Measurements from ENCODE around the gene ARHGAP24.

ARHGAP24 gene

GRCh38 chr4:85864259-85865205 lies 389.6 kb downstream of the ARHGAP24 start:
- no peaks in the 10 kb centered on the region for H3K27me3 ChIP-seq (ENCODE audit: low read length)
- H2AFZ ChIP-seq (ENCODE audit: low read depth, low read length, severe bottlenecking): no peak overlapping the region
- no peaks in the 10 kb centered on the region for H3K79me2 ChIP-seq (ENCODE audit: insufficient read depth, low read length)
- no peak overlapping the region for H3K27ac ChIP-seq (ENCODE audit: low read depth, low read length)
- TF ChIP-seq CTCF (IDR thresholded peaks at IDR 0.05; ENCODE audit: insufficient read depth, low read length, poor library complexity, severe bottlenecking): no peak
- no peak for TF ChIP-seq EZH2phosphoT487 (conservative IDR thresholded peaks at IDR 0.05; ENCODE audit: low read length)
- no peaks in the 10 kb centered on the region for H4K20me1 ChIP-seq (ENCODE audit: low read depth, low read length)
- H3K4me2 ChIP-seq (ENCODE audit: low read depth, low read length, poor library complexity, severe bottlenecking): no peak overlapping the region
- H3K4me3 ChIP-seq (ENCODE audit: insufficient read depth, low read length, poor library complexity, severe bottlenecking): no peak overlapping the region
- no peaks in the 10 kb centered on the region for H3F3A ChIP-seq (ENCODE audit: insufficient read depth)
- H3K9ac ChIP-seq (ENCODE audit: low read length): no peak overlapping the region
- no peaks in the 10 kb centered on the region for H3K9me3 ChIP-seq (ENCODE audit: insufficient read depth, low read length)
- H3K9me2 ChIP-seq (replicated peaks; ENCODE audit: insufficient read depth, low read length): no peaks in the 10 kb centered on the region
- H3K36me3 ChIP-seq (ENCODE audit: low read length): no peaks in the 10 kb centered on the region

DNA sequence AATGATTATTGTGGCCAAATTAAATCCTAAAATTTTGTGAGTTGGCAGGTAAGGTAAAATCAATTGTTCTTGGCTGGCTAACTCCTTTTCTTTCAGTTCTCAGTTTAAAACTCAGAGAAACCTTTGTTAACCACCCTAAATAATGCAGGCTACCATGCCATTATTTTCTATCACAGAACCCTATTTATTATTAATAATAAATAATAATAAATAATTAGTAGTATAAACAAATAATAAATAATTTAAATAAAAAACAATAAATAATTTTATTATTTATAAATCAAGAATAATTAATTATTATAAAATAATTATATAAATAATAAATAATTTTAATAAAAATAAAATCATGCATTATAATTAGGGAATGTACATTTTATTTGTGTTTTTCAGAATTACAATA lies 390.3 kb downstream of the ARHGAP24 start:
- TF ChIP-seq EZH2phosphoT487 (conservative IDR thresholded peaks at IDR 0.05; ENCODE audit: low read length) (no peak), CTCF (IDR thresholded peaks at IDR 0.05; ENCODE audit: insufficient read depth, low read length, poor library complexity, severe bottlenecking) (no peak)
- H3K27ac ChIP-seq (ENCODE audit: low read depth, low read length): no peak overlapping the region
- no peaks in the 10 kb centered on the region for H3K9me2 ChIP-seq (replicated peaks; ENCODE audit: insufficient read depth, low read length)
- H4K20me1 ChIP-seq (ENCODE audit: low read depth, low read length): no peaks in the 10 kb centered on the region
- no peak overlapping the region for H3K9ac ChIP-seq (ENCODE audit: low read length)
- no peaks in the 10 kb centered on the region for H3K36me3 ChIP-seq (ENCODE audit: low read length)
- H2AFZ ChIP-seq (ENCODE audit: low read depth, low read length, severe bottlenecking): no peak overlapping the region
- no peak overlapping the region for H3K4me3 ChIP-seq (ENCODE audit: insufficient read depth, low read length, poor library complexity, severe bottlenecking)
- no peaks in the 10 kb centered on the region for H3K9me3 ChIP-seq (ENCODE audit: insufficient read depth, low read length)
- no peak overlapping the region for H3K4me2 ChIP-seq (ENCODE audit: low read depth, low read length, poor library complexity, severe bottlenecking)
- no peaks in the 10 kb centered on the region for H3K27me3 ChIP-seq (ENCODE audit: low read length)
- no peaks in the 10 kb centered on the region for H3K79me2 ChIP-seq (ENCODE audit: insufficient read depth, low read length)
- H3F3A ChIP-seq (ENCODE audit: insufficient read depth): no peaks in the 10 kb centered on the region

DNA sequence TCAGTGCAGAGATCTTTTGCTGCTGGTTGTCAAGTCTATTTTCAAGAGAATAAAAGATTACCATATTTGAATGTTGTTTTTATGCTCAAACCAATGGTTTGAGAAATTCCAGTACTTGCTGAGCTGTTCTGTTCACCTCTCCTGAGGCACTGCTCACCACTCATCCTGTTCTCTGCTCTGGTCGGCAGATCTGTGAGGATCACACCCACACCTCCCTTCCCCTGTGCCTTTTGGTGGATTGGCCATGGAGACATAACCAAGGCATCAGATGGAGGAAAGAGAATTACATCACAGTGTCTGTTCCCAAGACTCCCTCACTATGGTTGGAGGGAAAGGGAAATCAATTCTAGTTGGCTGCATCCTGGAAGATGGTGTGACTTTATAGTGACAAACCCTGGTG lies 391.6 kb downstream of the ARHGAP24 start:
- TF ChIP-seq CTCF (IDR thresholded peaks at IDR 0.05; ENCODE audit: insufficient read depth, low read length, poor library complexity, severe bottlenecking) (no peak), EZH2phosphoT487 (conservative IDR thresholded peaks at IDR 0.05; ENCODE audit: low read length) (no peak)
- H3K79me2 ChIP-seq (ENCODE audit: insufficient read depth, low read length): no peaks in the 10 kb centered on the region

More for the DNA sequence above, 391.6 kb downstream of the ARHGAP24 start:
- Histone ChIP-seq H3K36me3 (ENCODE audit: low read length) (no peaks in the 10 kb centered on the region), H3K4me3 (ENCODE audit: insufficient read depth, low read length, poor library complexity, severe bottlenecking) (no peak overlapping the region), H3K9me3 (ENCODE audit: insufficient read depth, low read length) (no peaks in the 10 kb centered on the region), H3K9ac (ENCODE audit: low read length) (no peak overlapping the region), H3K27me3 (ENCODE audit: low read length) (no peaks in the 10 kb centered on the region), H3F3A (ENCODE audit: insufficient read depth) (no peaks in the 10 kb centered on the region), H4K20me1 (ENCODE audit: low read depth, low read length) (no peaks in the 10 kb centered on the region), H2AFZ (ENCODE audit: low read depth, low read length, severe bottlenecking) (no peak overlapping the region), H3K4me2 (ENCODE audit: low read depth, low read length, poor library complexity, severe bottlenecking) (no peak overlapping the region), H3K9me2 (replicated peaks; ENCODE audit: insufficient read depth, low read length) (no peaks in the 10 kb centered on the region), H3K27ac (ENCODE audit: low read depth, low read length) (no peak overlapping the region)
